Epithelial cell of proximal tubule (primary cell): ENCODE measurements around the gene SCN8A. TPM values are rescaled to one million over a fixed set of nuclear protein-coding genes. Genes with fewer than 3 reads are reported as not detected.
"Not testable (repeated sequence)": the region's sequence is repeated elsewhere in the genome, so short reads cannot be mapped to it uniquely, and the experiment has no call there.

Experiments used
- DNase-seq: peaks from one replicate; pipeline ENCODE4 v3.0.0-alpha.2; 2011; ENCODE audit warnings: low read depth
- H3K4me3 ChIP-seq: 2 replicates; pipeline ENCODE4 v1.5.1; 2011; ENCODE audit warnings: low read depth, mild to moderate bottlenecking, low read length
- CTCF ChIP-seq: conservative IDR thresholded peaks from 2 replicates; pipeline ENCODE4 v1.5.1; 2012; ENCODE audit warnings: low read depth, mild to moderate bottlenecking, low read length
- total RNA-seq: library from RNA; depleted of rRNA; stranded (reverse); fragments of >200 nt; gene quantifications from 2 replicates; pipeline ENCODE4 v1.2.3, GENCODE V29; 2015

The SCN8A gene
- 0.58 and 0.86 TPM in 2 replicates for total RNA-seq

GRCh38 chr12:51591016-51591901, at the start of gene SCN8A:
SCN8A (plus strand) TSS chr12:51591233; CDS start chr12:51662818, 71,585 bp downstream.
- no peak for DNase-seq
- H3K4me3 ChIP-seq = peak within 1 kb of the TSS; percentile 60
- no peak for TF ChIP-seq CTCF

GRCh38 chr12:51546097-51546496, 44.9 kb upstream of the SCN8A start:
- no peak overlapping the region for H3K4me3 ChIP-seq
- no peak for TF ChIP-seq CTCF

GRCh38 chr12:51547606-51548005, 43.4 kb upstream of the SCN8A start:
- no peak for TF ChIP-seq CTCF
- H3K4me3 ChIP-seq = no peak overlapping the region
- DNase-seq = no peak

More at GRCh38 chr12:51546097-51546496, 44.9 kb upstream of the SCN8A start:
- DNase-seq = no peak

GRCh38 chr12:51548241-51548640, 42.8 kb upstream of the SCN8A start:
- H3K4me3 ChIP-seq = no peak overlapping the region
- no peak for TF ChIP-seq CTCF
- DNase-seq = no peak

GRCh38 chr12:51549637-51550036, 41.4 kb upstream of the SCN8A start:
- DNase-seq = no peak
- H3K4me3 ChIP-seq = no peak overlapping the region
- no peak for TF ChIP-seq CTCF

GRCh38 chr12:51568271-51569032, 22.6 kb upstream of the SCN8A start:
- DNase-seq, H3K4me3 ChIP-seq: not testable (repeated sequence)

- no peak for TF ChIP-seq CTCF
- no peak for DNase-seq
- H3K4me3 ChIP-seq = no peak overlapping the region
Measured at GRCh38 chr12:51579321-51579850, 11.6 kb upstream of the SCN8A start.
